Measurements from ENCODE around the gene FOXK2.
"Not testable (repeated sequence)": the region's sequence is repeated elsewhere in the genome, so short reads cannot be mapped to it uniquely, and the experiment has no call there.

Gene FOXK2

DNA sequence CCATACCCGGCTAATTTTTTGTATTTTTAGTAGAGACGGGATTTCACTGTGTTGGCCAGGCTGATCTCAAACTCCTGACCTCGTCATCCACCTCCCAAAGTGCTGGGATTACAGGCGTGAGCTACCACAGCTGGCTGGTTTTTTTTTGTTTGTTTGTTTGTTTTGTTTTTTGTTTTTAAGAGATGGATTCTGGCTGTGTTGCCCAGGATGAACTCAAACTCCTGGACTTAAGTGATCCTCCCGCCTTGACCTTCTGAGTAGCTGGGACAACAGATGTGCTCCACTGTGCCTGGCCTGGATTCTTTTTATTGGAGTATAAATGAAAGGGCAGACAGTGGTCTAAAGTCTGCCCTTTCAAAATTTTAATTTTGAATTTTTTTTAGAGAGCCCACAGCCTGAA is 44.7 kb downstream of the FOXK2 start:
- no peak for DNase-seq (ENCODE audit: low read depth)

DNA sequence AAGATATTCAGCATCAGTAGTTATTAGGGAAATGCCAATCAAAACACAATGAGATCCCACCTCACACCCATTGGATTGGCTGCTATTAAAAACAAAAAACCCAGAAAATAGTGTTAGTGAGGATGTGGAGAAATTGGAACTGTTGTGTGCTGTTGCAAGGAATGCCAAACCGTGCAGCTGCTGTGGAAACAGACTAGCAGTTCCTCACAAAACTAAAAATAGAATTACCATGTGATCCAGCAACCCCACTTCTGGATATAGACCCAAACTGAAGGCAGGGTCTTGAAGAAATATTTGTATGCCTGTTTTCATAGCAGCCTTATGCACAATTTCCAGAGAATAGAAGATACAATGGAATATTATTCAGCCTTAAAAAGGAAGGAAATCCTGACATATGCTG is 46.0 kb downstream of the FOXK2 start:
- no peak for DNase-seq (ENCODE audit: low read depth)

DNA sequence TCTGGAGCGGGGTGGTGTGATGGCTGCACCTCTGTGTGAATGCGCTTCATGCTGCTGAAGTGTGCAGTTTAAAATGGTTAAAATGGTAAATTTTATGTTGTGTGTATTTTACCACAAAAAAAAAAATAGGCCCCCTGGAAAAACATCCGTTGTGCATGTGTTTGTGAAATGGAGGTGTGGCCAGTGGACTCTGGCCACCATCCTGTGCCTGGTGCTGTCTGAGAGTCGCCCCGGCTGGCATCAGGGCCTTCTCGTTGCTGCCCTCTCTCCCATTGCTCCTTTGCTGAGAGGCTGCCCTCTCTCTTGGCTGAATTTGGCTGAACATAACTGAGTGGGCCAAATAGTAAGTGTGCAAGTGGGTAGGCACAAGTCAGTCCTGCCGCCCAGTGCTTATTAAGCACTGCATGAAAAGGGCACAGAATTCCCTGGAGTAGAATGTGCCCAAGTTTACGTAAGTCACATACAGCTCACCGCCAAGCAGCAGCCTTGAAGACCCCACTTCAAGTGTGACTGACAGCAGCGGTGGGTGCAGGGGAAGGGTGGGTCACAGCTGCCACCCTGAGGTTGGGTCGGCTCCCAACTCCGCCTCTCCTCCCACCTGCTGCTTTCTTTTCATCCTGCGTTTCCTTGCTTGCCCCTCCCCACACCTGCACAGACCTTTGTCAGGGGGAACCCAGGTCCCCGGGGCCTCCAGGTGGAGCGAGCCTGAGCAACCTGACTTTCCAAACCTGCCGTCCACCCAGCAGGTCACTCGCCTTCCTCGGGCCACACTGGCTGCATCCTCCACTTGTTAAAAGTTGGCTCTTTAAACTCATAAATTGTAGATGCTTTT is 46.8 kb downstream of the FOXK2 start:
- DNase-seq (ENCODE audit: low read depth), result no peak

DNA sequence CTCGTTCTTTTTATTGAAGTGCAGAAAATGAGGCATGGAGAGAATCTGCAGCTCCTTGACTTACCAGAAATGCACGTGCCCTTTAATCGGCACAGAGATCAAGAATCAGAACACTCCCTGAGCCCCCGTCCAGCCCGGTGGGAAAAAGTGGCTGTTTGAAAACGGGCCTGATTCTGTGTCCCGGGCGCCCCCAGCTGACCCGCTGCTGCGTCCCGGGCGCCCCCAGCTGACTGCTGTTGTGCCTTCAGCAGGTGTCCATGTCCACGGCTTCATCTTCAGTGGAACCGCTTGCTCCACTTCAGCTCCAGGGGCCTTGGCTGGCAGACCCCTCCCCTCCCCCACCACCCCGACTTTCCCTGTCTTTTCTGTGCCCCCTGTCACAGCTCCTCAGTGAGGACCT is 47.8 kb downstream of the FOXK2 start:
- no peak for DNase-seq (ENCODE audit: low read depth)

DNA sequence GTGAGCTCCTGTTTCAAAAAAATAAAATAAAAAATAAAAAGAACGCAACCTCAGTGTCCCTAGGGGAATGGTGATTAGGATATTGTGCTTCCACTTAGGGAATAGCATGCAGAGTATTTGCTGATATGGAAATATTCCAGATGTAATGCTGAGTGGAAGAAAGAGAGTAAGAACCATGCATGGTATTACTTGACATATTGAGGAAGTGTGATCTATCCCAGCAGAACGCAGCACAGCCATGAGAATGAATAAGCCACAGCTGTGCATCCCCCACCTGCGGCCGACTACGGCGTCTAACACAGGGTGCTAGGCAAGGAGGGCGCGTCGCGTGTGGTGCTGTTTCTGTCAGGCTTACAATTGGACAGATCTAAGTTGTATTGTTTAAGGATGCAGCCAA is 49.5 kb downstream of the FOXK2 start:
- DNase-seq (ENCODE audit: low read depth), result no peak

DNA sequence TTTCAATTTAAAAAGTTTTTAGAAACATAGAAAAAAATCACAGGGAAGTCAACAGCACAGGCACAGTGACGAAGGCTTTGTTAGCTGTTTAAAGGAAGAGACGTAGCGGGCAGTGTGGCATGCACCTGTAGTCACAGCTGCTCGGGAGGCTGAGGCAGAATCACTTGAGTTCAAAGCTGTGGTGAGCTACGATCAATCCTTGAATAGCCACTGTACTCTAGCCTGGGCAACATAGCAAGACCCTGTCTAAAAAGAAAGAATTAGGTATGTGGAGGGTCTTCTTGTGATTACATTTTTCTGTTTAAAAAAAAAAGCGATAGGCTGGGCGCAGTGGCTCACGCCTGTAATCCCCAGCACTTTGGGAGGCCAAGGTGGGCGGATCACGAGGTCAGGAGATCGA is 50.1 kb downstream of the FOXK2 start:
- DNase-seq (ENCODE audit: low read depth), result no peak

DNA sequence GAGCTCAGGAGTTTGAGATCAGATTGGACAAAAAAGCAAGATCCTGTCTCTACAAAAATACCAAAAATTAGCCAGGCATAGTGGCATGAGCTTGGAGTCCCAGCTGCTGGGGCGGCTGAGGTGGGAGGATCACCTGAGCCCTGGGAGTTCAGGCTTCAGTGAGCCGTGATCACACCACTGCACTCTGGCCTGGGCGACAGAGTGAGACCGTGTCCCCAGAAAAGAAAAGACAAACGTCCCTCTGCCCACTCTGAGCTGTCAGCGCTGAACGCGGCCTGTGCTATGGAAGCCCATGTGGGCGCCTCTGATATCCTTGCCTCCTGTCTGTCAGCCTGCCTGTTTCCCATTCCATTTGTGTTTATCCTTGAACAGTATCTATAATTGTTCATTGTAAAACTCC is 50.7 kb downstream of the FOXK2 start:
- DNase-seq (ENCODE audit: low read depth), result no peak

DNA sequence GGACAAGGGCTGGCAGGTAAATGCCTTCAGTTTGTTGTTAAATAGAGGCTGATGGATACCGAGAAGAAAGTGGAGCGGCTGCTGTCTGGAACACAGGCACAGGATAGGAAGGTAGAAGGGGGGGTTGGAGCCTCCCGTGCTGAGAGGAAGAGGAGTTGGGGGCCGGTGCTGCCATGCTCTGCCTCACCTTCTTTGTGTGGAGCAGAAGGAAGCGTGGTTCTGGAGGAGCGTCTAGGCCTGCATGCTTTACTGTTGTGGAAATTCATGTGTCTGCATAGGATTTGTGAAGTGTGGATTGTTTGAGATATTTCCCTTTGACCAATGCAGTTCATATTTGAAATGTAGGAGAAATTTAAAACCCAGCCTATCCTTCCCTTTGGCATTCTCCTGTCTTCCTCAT is 52.3 kb downstream of the FOXK2 start:
- no peak for DNase-seq (ENCODE audit: low read depth)

DNA sequence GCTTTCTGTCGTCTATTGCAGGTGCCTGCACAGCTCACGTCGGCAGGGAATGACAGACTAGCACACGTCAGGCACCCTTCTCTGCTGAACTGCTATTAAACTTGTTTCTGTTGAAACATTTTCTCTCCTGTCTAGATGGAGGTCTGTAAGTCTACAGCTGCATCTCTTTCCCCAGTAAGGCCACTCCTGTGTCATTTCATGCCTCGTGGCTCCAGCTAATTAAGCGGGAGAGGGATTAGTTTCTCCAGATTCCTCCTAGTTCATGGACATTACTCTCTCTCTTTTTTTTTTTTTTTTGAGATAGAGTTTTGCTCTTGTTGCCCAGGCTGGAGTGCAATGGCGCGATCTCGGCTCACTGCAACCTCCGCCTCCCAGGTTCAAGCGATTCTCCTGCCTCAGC is 54.5 kb downstream of the FOXK2 start:
- DNase-seq (ENCODE audit: low read depth), result no peak

DNA sequence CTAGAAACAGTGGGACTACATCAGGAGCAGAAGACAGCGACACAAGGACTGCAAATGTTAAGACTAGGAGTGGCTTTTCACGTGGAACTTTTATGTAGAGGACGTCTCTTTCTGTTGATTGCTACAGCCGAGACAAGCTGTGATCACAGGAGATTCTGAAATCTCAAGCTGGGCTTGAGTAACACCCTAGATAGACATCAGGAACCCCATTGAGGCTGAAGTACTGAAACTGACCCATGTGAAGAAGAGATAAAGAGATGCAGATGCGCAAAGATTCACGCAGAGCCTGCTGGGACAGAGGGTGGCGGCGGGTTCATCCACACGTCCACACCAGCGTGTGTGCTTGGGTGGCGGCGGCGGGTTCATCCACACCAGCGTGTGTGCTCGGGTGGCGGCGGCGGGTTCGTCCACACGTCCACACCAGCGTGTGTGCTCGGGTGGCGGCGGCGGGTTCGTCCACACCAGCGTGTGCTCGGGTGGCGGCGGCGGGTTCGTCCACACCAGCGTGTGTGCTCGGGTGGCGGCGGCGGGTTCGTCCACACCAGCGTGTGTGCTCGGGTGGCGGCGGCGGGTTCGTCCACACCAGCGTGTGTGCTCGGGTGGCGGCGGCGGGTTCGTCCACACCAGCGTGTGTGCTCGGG is 56.2 kb downstream of the FOXK2 start:
- not testable (repeated sequence) for DNase-seq (ENCODE audit: low read depth)

DNA sequence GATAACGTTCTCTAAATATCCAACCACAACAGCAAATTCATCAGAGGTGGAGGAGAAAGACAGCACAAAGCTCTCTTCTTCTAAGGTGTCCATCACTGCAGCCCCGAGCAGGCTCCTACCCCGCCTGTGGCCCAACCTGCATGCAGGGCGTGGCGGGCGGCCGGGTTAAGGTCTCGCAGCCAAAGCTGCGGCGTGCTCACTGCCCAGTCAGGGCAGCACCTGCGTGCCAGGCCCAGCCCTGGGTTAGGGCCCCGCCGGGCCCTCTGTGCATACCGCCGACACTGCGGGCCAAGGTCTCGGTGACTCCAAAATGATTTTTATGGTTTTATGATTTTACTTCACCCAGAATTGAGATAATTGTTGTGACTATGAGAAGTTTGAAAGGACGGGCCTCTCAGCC is 57.8 kb downstream of the FOXK2 start:
- DNase-seq (ENCODE audit: low read depth), result no peak

DNA sequence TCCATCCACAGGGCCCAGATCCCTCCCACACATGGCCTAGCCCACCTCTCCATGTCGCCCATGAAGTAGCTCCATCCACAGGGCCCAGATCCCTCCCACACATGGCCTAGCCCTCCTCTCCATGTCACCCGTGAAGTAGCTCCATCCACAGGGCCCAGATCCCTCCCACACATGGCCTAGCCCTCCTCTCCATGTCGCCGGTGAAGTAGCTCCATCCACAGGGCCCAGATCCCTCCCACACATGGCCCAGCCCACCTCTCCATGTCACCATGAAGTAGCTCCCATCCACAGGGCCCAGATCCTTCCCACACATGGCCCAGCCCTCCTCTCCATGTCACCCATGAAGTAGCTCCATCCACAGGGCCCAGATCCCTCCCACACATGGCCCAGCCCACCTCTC is 60.4 kb downstream of the FOXK2 start:
- DNase-seq (ENCODE audit: low read depth), result not testable (repeated sequence)

DNA sequence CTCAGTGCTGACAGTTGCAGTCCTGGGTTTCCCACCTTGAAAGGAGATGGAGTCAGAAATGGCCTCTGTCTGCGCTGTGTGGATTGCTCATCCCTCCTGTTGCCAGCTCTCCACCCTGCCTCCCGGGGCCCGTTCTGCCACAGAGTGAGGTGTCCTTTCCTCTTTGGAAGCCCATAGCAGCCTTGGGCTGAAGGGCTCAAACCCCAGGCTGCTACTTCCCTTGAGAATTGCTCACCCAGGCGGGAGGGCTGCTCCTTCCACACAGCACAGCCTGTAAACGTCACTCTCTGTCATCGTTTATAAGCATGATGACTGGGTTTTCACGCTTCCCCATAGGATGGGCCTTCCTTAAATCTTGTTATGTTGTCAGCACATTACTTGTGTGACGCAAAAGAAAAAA is 62.7 kb downstream of the FOXK2 start:
- peak; percentile 8 for DNase-seq (ENCODE audit: low read depth)

DNA sequence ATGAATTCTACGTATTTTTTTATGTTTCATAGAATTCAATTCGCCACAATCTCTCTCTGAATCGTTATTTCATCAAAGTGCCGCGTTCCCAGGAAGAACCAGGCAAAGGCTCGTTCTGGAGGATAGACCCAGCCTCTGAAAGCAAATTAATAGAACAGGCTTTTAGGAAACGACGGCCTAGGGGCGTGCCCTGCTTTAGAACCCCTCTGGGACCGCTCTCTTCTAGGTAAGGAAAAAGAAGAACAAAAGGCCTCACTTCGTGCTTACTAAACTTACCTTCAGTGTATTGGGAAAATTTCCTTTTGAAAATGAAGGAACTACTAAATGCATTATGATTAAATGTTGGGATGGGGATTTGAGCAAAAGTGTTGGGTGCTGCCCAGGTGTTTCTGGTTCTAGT is 63.2 kb downstream of the FOXK2 start:
- no peak for DNase-seq (ENCODE audit: low read depth)

DNA sequence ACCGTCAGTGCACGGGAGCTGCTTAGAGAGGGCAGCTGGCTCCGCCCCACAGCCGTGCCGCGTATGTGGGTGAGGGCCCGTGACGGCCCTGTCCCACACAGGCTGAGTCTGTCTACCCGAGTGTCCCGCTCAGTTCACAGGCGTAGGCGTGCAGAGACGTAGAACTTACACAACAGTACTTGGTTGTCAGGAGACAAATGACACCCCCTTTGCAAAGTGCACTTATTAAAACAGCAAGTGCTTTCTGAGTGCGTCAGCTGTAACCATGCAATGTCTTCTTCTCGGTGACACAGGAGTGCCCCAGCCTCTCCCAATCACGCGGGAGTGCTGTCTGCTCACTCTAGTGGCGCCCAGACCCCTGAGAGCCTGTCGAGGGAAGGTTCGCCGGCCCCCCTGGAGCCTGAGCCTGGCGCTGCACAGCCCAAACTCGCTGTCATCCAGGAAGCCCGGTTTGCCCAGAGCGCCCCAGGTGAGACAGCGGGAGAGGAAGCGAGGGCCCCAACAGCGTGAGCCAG is 64.2 kb downstream of the FOXK2 start:
- no peak for DNase-seq (ENCODE audit: low read depth)

DNA sequence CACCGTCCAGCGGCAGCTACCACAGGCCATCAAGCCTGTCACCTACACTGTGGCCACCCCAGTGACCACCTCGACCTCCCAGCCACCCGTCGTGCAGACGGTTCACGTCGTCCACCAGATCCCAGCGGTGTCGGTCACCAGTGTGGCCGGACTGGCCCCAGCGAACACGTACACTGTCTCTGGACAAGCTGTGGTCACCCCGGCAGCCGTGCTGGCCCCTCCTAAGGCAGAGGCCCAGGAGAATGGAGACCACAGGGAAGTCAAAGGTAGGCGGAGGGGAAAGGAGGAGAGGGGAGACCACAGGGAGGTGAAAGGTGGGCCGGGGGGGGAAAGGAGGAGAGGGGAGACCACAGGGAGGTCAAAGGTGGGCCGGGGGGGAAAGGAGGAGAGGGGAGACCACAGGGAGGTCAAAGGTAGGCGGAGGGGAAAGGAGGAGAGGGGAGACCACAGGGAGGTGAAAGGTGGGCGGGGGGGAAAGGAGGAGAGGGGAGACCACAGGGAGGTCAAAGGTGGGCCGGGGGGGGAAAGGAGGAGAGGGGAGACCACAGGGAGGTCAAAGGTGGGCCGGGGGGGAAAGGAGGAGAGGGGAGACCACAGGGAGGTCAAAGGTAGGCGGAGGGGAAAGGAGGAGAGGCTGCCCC is 66.5 kb downstream of the FOXK2 start:
- not testable (repeated sequence) for DNase-seq (ENCODE audit: low read depth)

DNA sequence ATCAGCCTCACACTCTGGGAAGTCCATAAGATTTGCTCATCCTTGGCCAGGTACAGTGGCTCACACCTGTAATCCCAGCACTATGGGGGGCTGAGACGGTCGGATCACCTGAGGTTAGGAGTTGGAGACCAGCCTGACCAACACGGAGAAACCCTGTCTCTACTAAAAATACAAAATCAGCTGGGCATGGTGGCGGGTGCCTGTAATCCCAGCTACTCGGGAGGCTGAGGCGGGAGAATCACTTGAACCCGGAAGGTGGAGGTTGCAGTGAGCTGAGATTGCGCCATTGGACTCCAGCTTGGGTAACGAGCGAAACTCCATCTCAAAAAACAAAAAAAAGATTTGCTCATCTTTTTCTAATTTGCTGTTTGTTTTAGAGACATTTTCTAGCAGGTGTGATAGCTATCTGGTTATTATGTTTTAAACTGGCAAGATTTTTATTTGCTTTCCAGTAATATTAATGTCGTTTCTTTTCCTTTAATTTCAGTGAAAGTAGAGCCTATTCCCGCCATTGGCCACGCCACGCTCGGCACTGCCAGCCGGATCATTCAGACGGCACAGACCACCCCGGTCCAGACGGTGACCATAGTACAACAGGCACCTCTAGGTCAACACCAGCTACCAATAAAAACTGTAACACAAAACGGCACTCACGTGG is 67.2 kb downstream of the FOXK2 start:
- DNase-seq (ENCODE audit: low read depth), result no peak

DNA sequence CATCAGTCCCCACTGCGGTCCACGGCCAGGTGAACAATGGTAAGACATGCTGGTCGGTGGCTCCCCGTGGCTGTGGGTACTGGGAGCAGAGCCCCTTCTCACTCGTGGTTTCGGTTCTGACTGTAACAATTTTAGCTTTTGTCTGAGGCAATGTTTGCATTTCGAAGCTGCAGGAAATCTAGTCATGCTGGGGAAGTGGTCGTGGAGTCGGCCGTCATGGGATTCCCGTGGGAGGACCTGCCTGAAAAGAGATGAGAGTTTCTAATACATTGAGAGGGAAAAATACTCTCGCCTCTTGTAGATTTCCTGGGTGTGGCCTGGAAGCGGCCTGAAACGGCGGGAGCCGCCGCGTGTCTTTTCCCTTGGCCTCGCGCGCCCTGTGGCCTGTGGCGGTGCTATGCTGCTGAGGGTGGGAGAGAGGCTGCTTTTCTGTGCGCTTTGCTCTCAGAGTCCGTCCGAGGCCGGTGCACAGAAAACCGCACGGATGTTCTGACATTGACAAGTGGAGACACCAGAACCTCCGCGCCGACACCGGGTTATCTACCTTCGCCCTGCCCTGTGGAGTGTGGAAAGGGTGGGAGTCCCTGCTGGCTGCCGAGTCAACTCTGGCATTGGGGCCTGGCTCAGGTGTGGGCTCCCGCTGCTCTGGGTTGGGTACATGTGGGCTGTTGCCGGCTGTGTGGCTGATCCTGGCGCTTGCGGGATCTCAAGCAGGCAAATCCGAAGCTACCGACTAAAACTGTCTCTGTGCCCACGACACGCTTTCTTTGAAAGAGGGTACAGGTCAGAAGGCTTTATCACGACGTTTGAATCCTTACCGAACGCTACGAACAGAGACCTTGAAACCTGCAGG is 67.9 kb downstream of the FOXK2 start:
- DNase-seq (ENCODE audit: low read depth), result no peak

DNA sequence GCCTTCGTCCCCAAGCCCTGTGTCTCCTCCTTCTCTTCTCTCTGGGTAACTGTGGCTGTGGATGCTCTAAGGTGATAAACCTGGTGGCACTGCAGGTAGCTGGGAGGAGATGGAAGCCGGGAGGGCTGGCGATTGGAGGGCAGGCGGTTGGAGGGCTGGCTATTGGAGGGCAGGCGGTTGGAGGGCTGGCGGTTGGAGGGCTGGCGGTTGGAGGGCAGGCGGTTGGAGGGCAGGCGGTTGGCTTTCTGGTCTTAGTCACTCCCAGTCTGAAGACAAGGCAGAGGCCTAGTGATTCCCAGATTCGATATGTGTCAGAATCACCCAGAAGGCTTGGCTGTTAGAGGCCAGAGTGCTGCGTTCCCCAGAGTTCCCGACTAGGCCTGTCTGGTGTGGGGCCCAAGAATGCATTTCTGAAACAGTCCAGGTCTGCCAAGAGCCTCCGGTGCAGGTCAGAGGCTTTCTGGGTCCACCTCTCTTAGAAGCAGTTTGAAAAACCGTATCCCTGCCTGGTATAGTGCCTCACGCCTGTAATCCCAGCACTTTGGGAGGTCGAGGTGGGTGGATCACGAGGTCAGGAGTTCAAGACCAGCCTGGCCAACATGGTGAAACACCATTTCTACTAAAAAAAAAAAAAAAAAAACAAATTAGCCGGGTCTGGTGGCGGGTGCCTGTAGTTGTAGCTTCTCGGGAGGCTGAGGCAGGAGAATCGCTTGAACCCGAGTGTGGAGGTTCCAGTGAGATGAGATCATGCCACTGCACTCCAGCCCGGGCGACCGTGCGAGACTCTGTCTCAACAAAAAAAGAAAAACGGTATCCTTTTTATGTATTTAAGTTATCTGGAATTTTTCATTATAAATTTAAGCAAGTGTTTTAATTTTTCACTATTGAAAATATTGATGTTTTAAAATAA is 69.0 kb downstream of the FOXK2 start:
- no peak for DNase-seq (ENCODE audit: low read depth)

DNA sequence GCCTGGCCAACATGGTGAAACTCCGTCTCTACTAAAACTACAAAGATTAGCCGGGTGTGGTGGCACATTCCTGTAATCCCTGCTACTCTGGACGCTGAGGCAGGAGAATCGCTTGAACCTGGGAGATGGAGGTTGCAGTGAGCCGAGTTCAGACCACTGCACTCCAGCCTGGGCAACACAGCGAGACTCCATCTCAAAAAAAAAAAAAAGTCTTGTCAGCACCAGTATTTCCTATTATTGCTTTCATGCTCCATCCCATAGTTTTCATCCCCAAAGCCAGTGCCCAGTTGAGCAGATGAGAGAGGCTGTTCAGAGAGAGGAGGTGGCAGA is 70.3 kb downstream of the FOXK2 start:
- no peak for DNase-seq (ENCODE audit: low read depth)

DNA sequence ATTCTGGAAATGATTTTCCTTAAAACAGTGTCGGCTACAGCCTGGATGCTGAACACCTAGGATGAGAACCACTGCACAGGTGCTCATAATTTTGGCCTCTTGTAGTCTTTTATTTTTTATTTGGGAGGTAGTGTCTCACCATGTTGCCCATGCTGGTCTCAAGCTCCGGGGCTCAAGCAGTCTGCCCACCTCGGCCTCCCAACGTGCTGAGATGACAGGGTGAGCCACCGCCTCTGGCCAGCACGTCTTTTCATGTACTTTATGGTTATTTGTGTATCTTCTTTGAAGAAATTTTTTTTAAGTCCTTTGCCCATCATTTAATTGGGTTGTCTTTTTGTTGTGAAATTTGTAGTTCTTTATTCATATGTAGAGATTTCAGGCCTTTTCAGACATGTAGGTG is 70.7 kb downstream of the FOXK2 start:
- DNase-seq (ENCODE audit: low read depth), result no peak
